Mesodermal cell (in vitro differentiated cells): Measurements from ENCODE around the gene MEF2C.

Source experiments
- H3K27ac ChIP-seq: 2 replicates; pipeline ENCODE4 v1.7.0; 2013; ENCODE audit warnings: mild to moderate bottlenecking, low read depth, low read length, moderate library complexity; ENCODE audit not compliant: severe bottlenecking
- H3K36me3 ChIP-seq: 2 replicates; pipeline ENCODE4 v1.7.1; 2013; ENCODE audit warnings: mild to moderate bottlenecking, low read length, moderate library complexity; ENCODE audit not compliant: control insufficient read depth, insufficient read depth
- H3K4me1 ChIP-seq: one replicate; pipeline ENCODE4 v1.7.1; 2013; ENCODE audit warnings: mild to moderate bottlenecking, low read length; ENCODE audit not compliant: insufficient read depth, control insufficient read depth, poor library complexity, severe bottlenecking
- H3K4me3 ChIP-seq: 2 replicates; pipeline ENCODE4 v1.7.0; 2013; ENCODE audit warnings: low read length, control low read depth, mild to moderate bottlenecking; ENCODE audit not compliant: insufficient read depth, poor library complexity, severe bottlenecking; ENCODE audit errors: extremely low read depth
- H3K9me3 ChIP-seq: 2 replicates; pipeline ENCODE4 v1.7.1; 2013; ENCODE audit warnings: mild to moderate bottlenecking, low read length, moderate library complexity; ENCODE audit not compliant: control insufficient read depth
- WGBS, 2 experiments: methylation state at CpG; one replicate each; pipeline ENCODE4 v1.1.5; 2013; ENCODE audit warnings: missing lambda C conversion rate in 2 of 2; ENCODE audit not compliant: insufficient coverage in 2 of 2; 5-methylcytosine and 5-hydroxymethylcytosine counted together

Gene MEF2C

GRCh38 chr5:88761269-88761850, 121.6 kb downstream of the MEF2C start:
- H3K27ac ChIP-seq = no peak overlapping the region
- no peaks in the 10 kb centered on the region for H3K9me3 ChIP-seq
- no peaks in the 10 kb centered on the region for H3K4me1 ChIP-seq
- H3K36me3 ChIP-seq = peaks cover 64% of the 10 kb centered on the region
- WGBS, 2 experiments = 87 to 90% methylated on average over 3 to 5 of the region's 8 CpGs
- H3K4me3 ChIP-seq = no peak overlapping the region

GRCh38 chr5:88760527-88760926, 122.5 kb downstream of the MEF2C start:
- no peak overlapping the region for H3K4me3 ChIP-seq
- peaks cover 60% of the 10 kb centered on the region for H3K36me3 ChIP-seq
- WGBS, 2 experiments = 100% methylated on average over 1 of the region's 4 CpGs; no CpG with 5 or more reads in 1 of the 2 experiments
- no peak overlapping the region for H3K27ac ChIP-seq
- no peaks in the 10 kb centered on the region for H3K9me3 ChIP-seq
- H3K4me1 ChIP-seq = no peaks in the 10 kb centered on the region

GRCh38 chr5:88758591-88758990, 124.4 kb downstream of the MEF2C start:
- Histone ChIP-seq H3K4me3 (no peak overlapping the region), H3K4me1 (no peaks in the 10 kb centered on the region), H3K36me3 (peaks cover 45% of the 10 kb centered on the region), H3K9me3 (no peaks in the 10 kb centered on the region), H3K27ac (no peak overlapping the region)
- WGBS, 2 experiments = 93 to 97% methylated on average over 3 to 4 of the region's 6 CpGs

GRCh38 chr5:88758184-88758583, 124.8 kb downstream of the MEF2C start:
- WGBS, 2 experiments = 67 to 83% methylated on average over 1 of the region's 5 CpGs
- H3K27ac ChIP-seq = no peak overlapping the region
- no peaks in the 10 kb centered on the region for H3K9me3 ChIP-seq
- no peaks in the 10 kb centered on the region for H3K4me1 ChIP-seq
- peaks cover 45% of the 10 kb centered on the region for H3K36me3 ChIP-seq
- no peak overlapping the region for H3K4me3 ChIP-seq

- 100% methylated on average over 3 of the region's 3 CpGs; no CpG with 5 or more reads in 1 of the 2 experiments for WGBS, 2 experiments
- Histone ChIP-seq H3K27ac (no peak overlapping the region), H3K4me3 (no peak overlapping the region), H3K9me3 (no peaks in the 10 kb centered on the region), H3K36me3 (peaks cover 41% of the 10 kb centered on the region), H3K4me1 (no peaks in the 10 kb centered on the region)
These were observed 126.0 kb downstream of the MEF2C start for GRCh38 chr5:88756953-88757352.

- Histone ChIP-seq H3K36me3 (peaks cover 38% of the 10 kb centered on the region), H3K27ac (no peak overlapping the region), H3K4me3 (no peak overlapping the region), H3K9me3 (no peaks in the 10 kb centered on the region), H3K4me1 (no peaks in the 10 kb centered on the region)
These were observed 134.3 kb downstream of the MEF2C start for GRCh38 chr5:88748666-88749065.

- 100% methylated on average over 1 to 2 of the region's 3 CpGs for WGBS, 2 experiments
- Histone ChIP-seq H3K36me3 (peaks cover 33% of the 10 kb centered on the region), H3K9me3 (no peaks in the 10 kb centered on the region), H3K27ac (no peak overlapping the region), H3K4me3 (no peak overlapping the region), H3K4me1 (no peaks in the 10 kb centered on the region)
These were observed 136.5 kb downstream of the MEF2C start for GRCh38 chr5:88746438-88746882.

- no peak overlapping the region for H3K4me3 ChIP-seq
- H3K36me3 ChIP-seq = peaks cover 37% of the 10 kb centered on the region
- no peaks in the 10 kb centered on the region for H3K4me1 ChIP-seq
- no peak overlapping the region for H3K27ac ChIP-seq
- H3K9me3 ChIP-seq = no peaks in the 10 kb centered on the region
- WGBS, 2 experiments = 94 to 96% methylated on average over 6 of the region's 7 CpGs
These were observed 137.8 kb downstream of the MEF2C start for GRCh38 chr5:88745093-88745696.

GRCh38 chr5:88743231-88743834, 139.7 kb downstream of the MEF2C start:
- Histone ChIP-seq H3K27ac (no peak overlapping the region), H3K4me3 (no peak overlapping the region), H3K4me1 (no peaks in the 10 kb centered on the region), H3K9me3 (no peaks in the 10 kb centered on the region), H3K36me3 (peaks cover 32% of the 10 kb centered on the region)
- 100% methylated on average over 1 of the region's 2 CpGs; no CpG with 5 or more reads in 1 of the 2 experiments for WGBS, 2 experiments

GRCh38 chr5:88741964-88742363, 141.0 kb downstream of the MEF2C start:
- H3K9me3 ChIP-seq = no peaks in the 10 kb centered on the region
- no CpG with 5 or more reads among the region's 1 CpG for WGBS, 2 experiments

GRCh38 chr5:88740604-88741185, 142.3 kb downstream of the MEF2C start:
- Histone ChIP-seq H3K4me1 (peaks cover 4% of the 10 kb centered on the region), H3K4me3 (no peak overlapping the region), H3K9me3 (no peaks in the 10 kb centered on the region), H3K36me3 (peaks cover 21% of the 10 kb centered on the region), H3K27ac (no peak overlapping the region)
- 87 to 100% methylated on average over 2 of the region's 5 CpGs for WGBS, 2 experiments

More at GRCh38 chr5:88741964-88742363, 141.0 kb downstream of the MEF2C start:
- Histone ChIP-seq H3K27ac (no peak overlapping the region), H3K4me1 (peaks cover 4% of the 10 kb centered on the region), H3K4me3 (no peak overlapping the region), H3K36me3 (peaks cover 32% of the 10 kb centered on the region)
